Measurements from ENCODE around the gene SPAG7.

- TF ChIP-seq CTCF (IDR thresholded peaks at IDR 0.05), result no peak
- TF ChIP-seq POLR2A (IDR thresholded peaks at IDR 0.05), result no peak
These were observed 29.5 kb downstream of the SPAG7 start for GRCh38 chr17:4938069-4938491.
